Measurements from ENCODE around the gene UGT1A4. TPM values are rescaled to one million over a fixed set of nuclear protein-coding genes. Genes with fewer than 3 reads are reported as not detected.
A peak's percentile ranks its signal among the peaks of the same experiment; 100 is the strongest.

The UGT1A4 gene
- total RNA-seq, 1 donor from 2014 or later, result 0.98 TPM

- Histone ChIP-seq H3K27me3 (no peaks in the 10 kb centered on the region), H3K4me3 (no peak overlapping the region), H3K4me1 (no peaks in the 10 kb centered on the region), H3K9me3 (no peaks in the 10 kb centered on the region), H3K36me3 (no peaks in the 10 kb centered on the region), H3K27ac (no peak overlapping the region)
- no peak for DNase-seq (ENCODE audit: extremely low spot score in 2 of 2)
- intact Hi-C loops (cut with DNase I), result no loop called here
- TF ChIP-seq POLR2AphosphoS5 (IDR thresholded peaks at IDR 0.05; ENCODE audit: insufficient read depth in 1 of 2, low read depth in 1 of 2) (no peak), POLR2A (IDR thresholded peaks at IDR 0.05) (no peak), CTCF (IDR thresholded peaks at IDR 0.05) (no peak)
Measured at GRCh38 chr2:233803292-233803911, 84.9 kb downstream of the UGT1A4 start.

GRCh38 chr2:233803994-233804393 is 85.5 kb downstream of the UGT1A4 start:
- DNase-seq (ENCODE audit: extremely low spot score in 2 of 2), result peak in 1 of 2 donors; percentile 77
- intact Hi-C loops (cut with DNase I), result no loop called here
- TF ChIP-seq POLR2AphosphoS5 (IDR thresholded peaks at IDR 0.05; ENCODE audit: insufficient read depth in 1 of 2, low read depth in 1 of 2) (no peak), CTCF (IDR thresholded peaks at IDR 0.05) (no peak), POLR2A (IDR thresholded peaks at IDR 0.05) (no peak)

GRCh38 chr2:233807215-233807865 is 88.8 kb downstream of the UGT1A4 start:
- Histone ChIP-seq H3K27ac (no peak overlapping the region), H3K4me3 (no peak overlapping the region), H3K27me3 (no peaks in the 10 kb centered on the region), H3K36me3 (no peaks in the 10 kb centered on the region), H3K9me3 (no peaks in the 10 kb centered on the region), H3K4me1 (no peaks in the 10 kb centered on the region)
- intact Hi-C loops (cut with DNase I), result no loop called here
- TF ChIP-seq POLR2A (IDR thresholded peaks at IDR 0.05) (no peak), POLR2AphosphoS5 (IDR thresholded peaks at IDR 0.05; ENCODE audit: insufficient read depth in 1 of 2, low read depth in 1 of 2) (no peak), CTCF (IDR thresholded peaks at IDR 0.05) (no peak)
- peak in 1 of 2 donors; percentile 79 for DNase-seq (ENCODE audit: extremely low spot score in 2 of 2)

More at GRCh38 chr2:233803994-233804393, 85.5 kb downstream of the UGT1A4 start:
- Histone ChIP-seq H3K36me3 (no peaks in the 10 kb centered on the region), H3K4me3 (no peak overlapping the region), H3K27ac (no peak overlapping the region), H3K27me3 (no peaks in the 10 kb centered on the region), H3K9me3 (no peaks in the 10 kb centered on the region), H3K4me1 (no peaks in the 10 kb centered on the region)

- Histone ChIP-seq H3K27me3 (no peaks in the 10 kb centered on the region), H3K4me1 (no peaks in the 10 kb centered on the region), H3K9me3 (no peaks in the 10 kb centered on the region), H3K36me3 (no peaks in the 10 kb centered on the region), H3K27ac (no peak overlapping the region), H3K4me3 (no peak overlapping the region)
- intact Hi-C loops (cut with DNase I), result no loop called here
- TF ChIP-seq POLR2AphosphoS5 (IDR thresholded peaks at IDR 0.05; ENCODE audit: insufficient read depth in 1 of 2, low read depth in 1 of 2) (no peak), POLR2A (IDR thresholded peaks at IDR 0.05) (no peak), CTCF (IDR thresholded peaks at IDR 0.05) (no peak)
- DNase-seq (ENCODE audit: extremely low spot score in 2 of 2), result peak in 1 of 2 donors; percentile 58
Measured at GRCh38 chr2:233807966-233808935, 89.7 kb downstream of the UGT1A4 start.

Measured in vagina (tissue), 2 donors.